GM18520 (cell line): ENCODE data around the gene KLF6.

Experiments
- ATAC-seq: cut with Tn5 transposase; IDR thresholded peaks from one replicate; pipeline ENCODE4 v1.9.1; 2021; ENCODE audit not compliant: unreplicated experiment

Gene KLF6

DNA sequence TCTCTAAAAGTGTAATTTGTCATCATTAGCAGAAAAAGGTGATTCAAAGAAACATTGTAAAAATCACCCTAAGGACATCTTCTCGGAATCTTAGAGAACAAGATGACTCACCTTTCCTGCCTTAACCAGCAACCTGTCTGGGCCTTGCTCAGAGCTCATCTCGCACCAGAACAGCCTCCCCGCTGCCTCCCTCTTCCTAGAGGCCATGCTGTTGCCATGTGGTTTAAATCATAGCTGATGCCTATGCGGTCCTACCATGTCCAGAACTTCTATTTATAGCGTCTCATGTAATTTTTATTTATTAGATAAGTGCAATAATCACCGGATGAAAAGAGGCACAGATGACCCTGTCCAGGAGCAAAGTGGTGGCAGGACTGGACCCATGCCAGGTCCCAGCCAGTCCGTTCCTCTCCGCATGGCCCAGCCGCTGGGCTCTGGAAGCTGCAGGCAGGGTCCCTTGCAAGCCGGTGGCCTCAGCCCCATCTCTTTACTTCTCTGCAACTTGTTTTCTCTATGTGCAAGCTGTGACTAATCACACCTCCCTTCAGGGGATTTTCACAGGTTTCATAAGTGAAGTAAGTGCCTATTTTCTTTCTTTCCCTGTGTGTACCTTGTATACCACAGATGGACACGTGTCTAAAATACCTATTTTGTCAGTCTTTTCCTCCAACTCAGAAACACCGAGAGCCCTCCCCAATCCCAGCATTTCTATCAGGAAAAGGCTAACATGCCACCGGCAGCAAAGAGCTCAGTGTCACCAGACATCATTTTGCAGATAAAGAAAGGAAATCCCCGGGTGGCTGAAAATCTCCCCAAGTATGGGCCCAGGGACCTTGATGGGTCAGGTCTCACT lies 27.1 kb downstream of the KLF6 start:
- ATAC-seq: peak; percentile 81

- ATAC-seq: no peak
These were observed 27.8 kb downstream of the KLF6 start for GRCh38 chr10:3757250-3757637.

GRCh38 chr10:3756360-3756740 lies 28.7 kb downstream of the KLF6 start:
- no peak for ATAC-seq

- ATAC-seq: no peak
These were observed 29.3 kb downstream of the KLF6 start for GRCh38 chr10:3755440-3756359.

- no peak for ATAC-seq
These were observed 30.1 kb downstream of the KLF6 start for GRCh38 chr10:3754727-3755439.

DNA sequence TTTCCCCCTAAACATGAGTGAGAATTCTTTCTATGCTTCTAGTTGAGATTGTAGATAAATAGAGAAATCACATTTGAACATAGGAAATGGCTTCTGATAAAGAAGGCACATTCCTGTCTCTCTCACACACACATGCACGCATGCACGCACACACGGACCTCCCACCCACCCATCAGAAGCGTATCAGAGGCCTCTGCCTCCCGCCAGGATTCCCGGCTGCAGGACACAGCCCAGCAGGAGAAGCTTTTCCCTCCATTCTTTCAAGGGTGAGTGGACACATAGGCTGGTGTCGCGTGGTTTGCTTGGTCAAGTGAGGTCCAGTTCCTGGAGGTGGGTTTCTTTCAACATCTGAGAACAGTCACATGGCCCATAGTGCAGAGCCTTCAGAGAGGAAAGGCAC lies 34.2 kb downstream of the KLF6 start:
- ATAC-seq: no peak

GRCh38 chr10:3750006-3750816 lies 34.8 kb downstream of the KLF6 start:
- ATAC-seq: no peak

DNA sequence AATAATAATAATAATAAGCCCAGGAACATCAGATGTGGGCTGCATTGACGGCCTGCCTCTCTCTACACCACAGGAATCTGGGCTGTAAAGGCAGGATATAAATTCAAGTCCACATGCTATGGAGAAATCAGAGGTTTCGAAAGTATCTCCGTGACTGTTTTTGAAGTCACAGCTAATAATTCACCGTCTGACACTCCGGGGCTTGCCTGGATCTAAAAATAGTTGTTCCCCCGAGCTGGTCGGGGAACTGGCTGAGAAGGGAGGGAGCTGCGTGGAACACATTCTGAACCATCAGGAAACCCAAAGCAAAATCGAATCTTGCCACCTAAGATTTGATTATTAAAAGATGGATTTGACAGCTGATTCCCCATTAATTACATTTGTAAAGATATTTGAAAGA lies 35.4 kb downstream of the KLF6 start:
- no peak for ATAC-seq

DNA sequence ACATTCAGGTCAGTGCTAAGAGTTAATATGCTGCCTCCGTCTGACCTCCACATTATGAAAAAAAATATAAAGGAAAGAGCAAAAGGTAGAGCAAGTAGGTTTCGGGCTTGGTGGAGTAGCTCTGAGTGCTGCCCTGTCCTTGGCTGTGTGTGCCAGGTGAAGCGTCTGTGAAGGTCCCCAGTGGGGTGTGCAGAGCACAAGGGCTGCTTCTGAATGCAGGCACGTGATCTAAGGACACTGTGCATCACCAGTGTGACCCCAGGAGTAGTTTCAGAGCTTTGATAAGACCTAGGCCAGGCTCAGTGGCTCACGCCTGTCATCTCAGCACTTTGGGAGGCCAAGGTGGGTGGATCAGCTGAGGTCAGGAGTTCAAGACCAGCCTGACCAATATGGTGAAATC lies 36.0 kb downstream of the KLF6 start:
- ATAC-seq: no peak

DNA sequence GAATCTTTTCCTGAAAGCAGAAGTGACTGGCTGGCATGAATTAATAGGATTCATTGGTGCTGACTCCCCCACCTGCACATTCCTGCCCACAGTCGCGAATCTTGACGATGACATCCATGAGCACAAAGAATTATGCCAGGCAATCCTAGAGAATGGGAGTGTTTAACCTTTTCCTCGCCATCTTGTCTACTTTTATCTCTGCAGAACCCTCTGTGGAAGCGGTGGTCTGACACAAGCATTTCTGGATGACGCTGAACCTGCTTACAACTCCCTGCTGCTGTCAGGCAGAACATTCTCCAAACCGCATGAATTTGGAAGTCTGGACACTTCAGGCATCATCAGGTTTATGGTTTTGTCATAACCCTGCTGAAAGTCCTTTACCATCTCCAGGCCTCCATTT lies 36.5 kb downstream of the KLF6 start:
- no peak for ATAC-seq

DNA sequence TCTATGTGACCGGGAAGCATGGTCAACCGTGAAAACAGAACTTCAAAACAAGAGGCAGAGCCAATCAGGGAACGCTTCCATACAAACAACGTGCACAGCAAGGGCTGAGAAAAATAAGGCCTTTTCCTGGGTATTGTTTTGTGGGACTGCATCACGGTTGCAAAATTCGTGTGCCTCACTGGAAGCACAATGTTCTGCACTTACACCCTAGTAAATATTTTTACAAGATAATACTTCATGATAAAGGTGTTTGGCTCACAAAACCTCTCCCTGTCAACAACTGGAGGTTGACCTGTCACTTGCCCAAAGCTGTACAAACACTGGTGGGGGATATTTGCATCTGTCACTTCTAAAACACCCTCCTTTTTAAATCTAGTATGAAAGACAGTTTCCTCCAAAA lies 37.0 kb downstream of the KLF6 start:
- ATAC-seq: no peak

GRCh38 chr10:3747248-3747960 lies 37.6 kb downstream of the KLF6 start:
- no peak for ATAC-seq

GRCh38 chr10:3746634-3747033 lies 38.4 kb downstream of the KLF6 start:
- ATAC-seq: no peak

GRCh38 chr10:3745521-3745920 lies 39.5 kb downstream of the KLF6 start:
- no peak for ATAC-seq

DNA sequence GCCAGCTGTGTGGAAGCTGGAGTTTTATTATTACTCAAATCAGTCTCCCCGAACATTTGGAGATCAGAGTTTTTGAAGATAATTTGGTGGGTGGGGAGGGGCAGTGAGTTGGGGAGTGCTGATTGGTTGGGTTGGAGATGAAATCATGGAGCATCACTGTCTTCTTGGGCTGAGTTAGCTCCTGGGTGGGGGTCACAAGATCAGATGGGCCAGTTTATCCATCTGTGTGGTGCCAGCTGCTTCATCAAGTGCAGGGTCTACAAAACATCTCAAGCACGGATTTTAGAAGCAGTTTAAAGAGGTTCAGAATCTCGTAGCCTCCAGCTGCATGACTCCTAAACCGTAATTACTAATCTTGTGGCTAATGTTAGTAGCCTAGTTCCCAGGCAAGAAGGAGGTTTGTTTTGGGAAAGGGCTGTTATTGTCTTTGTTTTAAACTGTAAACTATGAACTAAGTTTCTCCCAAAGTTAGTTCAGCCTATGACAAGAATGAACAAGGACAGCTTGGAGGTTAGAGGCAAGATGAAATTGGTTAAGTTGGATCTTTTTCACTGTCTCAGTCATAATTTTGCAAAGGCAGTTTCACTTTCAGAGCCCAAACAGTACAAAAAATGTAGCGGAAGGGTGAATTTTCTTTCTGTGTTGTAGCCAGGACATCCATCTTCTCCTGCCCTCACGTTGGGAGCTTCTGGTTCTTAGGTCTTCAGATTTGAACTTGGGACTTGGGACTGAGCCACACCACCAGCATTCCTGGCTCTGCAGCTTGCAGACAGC lies 43.1 kb downstream of the KLF6 start:
- ATAC-seq: no peak

- ATAC-seq: peak; percentile 69
These were observed 44.7 kb downstream of the KLF6 start for GRCh38 chr10:3740157-3740871.

DNA sequence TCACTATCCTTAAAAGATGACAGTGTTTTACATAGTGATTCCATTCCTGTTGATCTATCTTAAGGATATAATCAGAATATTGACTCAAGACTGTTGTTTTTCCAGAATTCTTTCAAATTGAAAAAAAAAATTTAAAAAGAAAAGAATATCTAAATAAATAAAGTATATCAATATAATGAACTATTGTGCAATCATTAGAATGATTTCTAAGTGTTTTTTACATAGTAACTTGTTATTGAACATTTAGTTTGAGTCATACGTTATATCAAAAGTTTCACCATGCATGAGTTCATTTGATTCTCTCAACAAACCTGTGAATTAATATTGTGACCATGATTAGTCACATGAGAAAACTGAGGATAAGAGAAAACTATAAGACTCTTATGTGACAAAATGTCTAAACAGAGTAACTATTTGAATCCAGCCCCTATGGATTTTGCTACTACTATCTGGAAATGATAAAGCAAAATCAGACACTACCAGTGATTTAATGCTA lies 46.1 kb downstream of the KLF6 start:
- ATAC-seq: no peak

DNA sequence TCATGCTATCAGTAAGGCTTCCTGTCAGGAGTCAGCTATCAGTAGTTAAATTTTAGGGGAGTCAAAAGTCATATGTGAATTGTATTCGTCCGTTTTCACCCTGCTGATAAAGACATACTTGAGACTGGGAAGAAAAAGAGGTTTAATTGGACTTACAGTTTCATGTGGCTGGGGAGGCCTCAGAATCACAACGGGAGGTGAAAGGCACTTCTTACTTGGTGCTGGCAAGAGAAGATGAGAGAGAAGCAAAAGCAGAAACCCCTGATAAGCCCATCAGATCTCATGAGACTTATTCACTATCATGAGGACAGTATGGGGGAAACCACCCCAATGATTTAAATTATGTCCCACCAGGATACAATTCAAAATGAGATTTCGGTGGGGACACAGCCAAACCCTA lies 47.1 kb downstream of the KLF6 start:
- no peak for ATAC-seq
